HL-60 (cell line): ENCODE results near the gene CCDC85B.

Experiments
- DNase-seq, 2 experiments: peaks; one replicate each; pipeline ENCODE4 v3.0.0-alpha.2; 2010 to 2020; ENCODE audit warnings: low read depth in 1 of 2, low spot score in 1 of 2
- H3K27ac ChIP-seq: fragments of 250-450 bp; sonication (Bioruptor Pico); replicated peaks from 2 replicates; pipeline ENCODE4 v1.5.1; 2020; ENCODE audit warnings: mild to moderate bottlenecking, moderate library complexity
- H3K27me3 ChIP-seq: fragments of 250-450 bp; sonication (Bioruptor Pico); 2 replicates; pipeline ENCODE4 v1.5.1; 2021; ENCODE audit warnings: mild to moderate bottlenecking, moderate library complexity; ENCODE audit not compliant: insufficient read depth, poor library complexity, severe bottlenecking
- H3K4me3 ChIP-seq: replicated peaks from 2 replicates; pipeline ENCODE4 v1.5.1; 2011; ENCODE audit warnings: mild to moderate bottlenecking, control low read depth, low read length; ENCODE audit not compliant: insufficient read depth
- CTCF ChIP-seq: IDR thresholded peaks from one replicate; pipeline ENCODE4 v1.5.1; 2011; ENCODE audit warnings: low read length, control low read depth, inconsistent platforms; ENCODE audit not compliant: insufficient read depth
- GABPA ChIP-seq: IDR thresholded peaks from 2 replicates; pipeline ENCODE4 v1.6.1; 2012; ENCODE audit warnings: low read depth
- POLR2AphosphoS5 ChIP-seq: IDR thresholded peaks from 2 replicates; pipeline ENCODE4 v1.6.1; 2012; ENCODE audit warnings: low read depth
- REST ChIP-seq: IDR thresholded peaks from 2 replicates; pipeline ENCODE4 v1.6.1; 2012; ENCODE audit warnings: low read depth; ENCODE audit not compliant: insufficient replicate concordance
- SPI1 ChIP-seq: IDR thresholded peaks from 2 replicates; pipeline ENCODE4 v1.6.1; 2012; ENCODE audit warnings: low read depth, mild to moderate bottlenecking, borderline replicate concordance

The CCDC85B gene

GRCh38 chr11:65897020-65897471, 6.6 kb downstream of the CCDC85B start:
- no peak overlapping the region for H3K4me3 ChIP-seq
- DNase-seq, result no peak
- TF ChIP-seq REST (no peak), POLR2AphosphoS5 (no peak), GABPA (no peak), SPI1 (no peak), CTCF (no peak)
- H3K27ac ChIP-seq, result no peak overlapping the region
- no peaks in the 10 kb centered on the region for H3K27me3 ChIP-seq

- no peak for TF ChIP-seq POLR2AphosphoS5
- no peak for TF ChIP-seq GABPA
- TF ChIP-seq SPI1, result no peak
- TF ChIP-seq CTCF, result no peak
- TF ChIP-seq REST, result no peak
- DNase-seq, result no peak
- no peaks in the 10 kb centered on the region for H3K27me3 ChIP-seq
- H3K27ac ChIP-seq, result no peak overlapping the region; the same call in 1 of the 2 replicates
- peak overlapping the region; percentile 50 for H3K4me3 ChIP-seq
Measured at GRCh38 chr11:65898656-65899355, 8.3 kb downstream of the CCDC85B start.

- Histone ChIP-seq H3K4me3 (peak overlapping the region; percentile 50), H3K27me3 (no peaks in the 10 kb centered on the region), H3K27ac (peak overlapping the region; percentile 49)
- DNase-seq, result no peak
- TF ChIP-seq POLR2AphosphoS5, result no peak
- no peak for TF ChIP-seq REST
Measured at GRCh38 chr11:65899356-65900124, 9.1 kb downstream of the CCDC85B start.
